ENCODE results near the gene CATSPERZ. TPM values are rescaled to one million over a fixed set of nuclear protein-coding genes. Genes with fewer than 3 reads are reported as not detected.

Gene CATSPERZ
- total and polyA plus RNA-seq, 9 donors: not detected

DNA sequence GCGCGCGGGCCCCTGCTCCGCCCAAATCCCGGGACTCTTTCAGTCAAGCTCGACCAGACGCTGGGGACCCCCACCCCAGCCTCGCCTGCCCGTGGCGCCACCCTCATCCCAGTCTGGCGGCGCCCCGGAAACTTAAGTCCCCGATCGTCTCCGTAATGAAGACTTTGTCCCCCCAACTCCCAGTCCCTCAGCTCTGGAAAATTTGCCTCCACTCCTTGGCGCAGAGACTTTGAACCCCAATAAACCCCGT is 48.5 kb upstream of the CATSPERZ start:
- Histone ChIP-seq H3K9me3 (no peaks in the 10 kb centered on the region), H3K27me3 (no peaks in the 10 kb centered on the region), H3K27ac (peak overlapping the region; percentile 28 to 32), H3K4me3 (peak overlapping the region; percentile 64), H3K4me1 (ENCODE audit: insufficient read depth) (peaks cover 10% of the 10 kb centered on the region), H3K36me3 (no peaks in the 10 kb centered on the region)
- 0 to 1% (median 0%) methylated on average over 13 to 18 of the region's 18 CpGs for WGBS, 3 donors
- no peak for DNase-seq
- intact Hi-C loops (cut with DNase I): loop anchor here in 1 of 4 donors (5.0 kb wide), 1 partner anchor 49 kb away; no protein-coding TSS in a partner anchor
- TF ChIP-seq POLR2A (IDR thresholded peaks at IDR 0.05) (no peak), EP300 (IDR thresholded peaks at IDR 0.05) (no peak)
- TF ChIP-seq, protein P1, sequence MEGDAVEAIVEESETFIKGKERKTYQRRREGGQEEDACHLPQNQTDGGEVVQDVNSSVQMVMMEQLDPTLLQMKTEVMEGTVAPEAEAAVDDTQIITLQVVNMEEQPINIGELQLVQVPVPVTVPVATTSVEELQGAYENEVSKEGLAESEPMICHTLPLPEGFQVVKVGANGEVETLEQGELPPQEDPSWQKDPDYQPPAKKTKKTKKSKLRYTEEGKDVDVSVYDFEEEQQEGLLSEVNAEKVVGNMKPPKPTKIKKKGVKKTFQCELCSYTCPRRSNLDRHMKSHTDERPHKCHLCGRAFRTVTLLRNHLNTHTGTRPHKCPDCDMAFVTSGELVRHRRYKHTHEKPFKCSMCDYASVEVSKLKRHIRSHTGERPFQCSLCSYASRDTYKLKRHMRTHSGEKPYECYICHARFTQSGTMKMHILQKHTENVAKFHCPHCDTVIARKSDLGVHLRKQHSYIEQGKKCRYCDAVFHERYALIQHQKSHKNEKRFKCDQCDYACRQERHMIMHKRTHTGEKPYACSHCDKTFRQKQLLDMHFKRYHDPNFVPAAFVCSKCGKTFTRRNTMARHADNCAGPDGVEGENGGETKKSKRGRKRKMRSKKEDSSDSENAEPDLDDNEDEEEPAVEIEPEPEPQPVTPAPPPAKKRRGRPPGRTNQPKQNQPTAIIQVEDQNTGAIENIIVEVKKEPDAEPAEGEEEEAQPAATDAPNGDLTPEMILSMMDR (IDR thresholded peaks at IDR 0.05): no peak

DNA sequence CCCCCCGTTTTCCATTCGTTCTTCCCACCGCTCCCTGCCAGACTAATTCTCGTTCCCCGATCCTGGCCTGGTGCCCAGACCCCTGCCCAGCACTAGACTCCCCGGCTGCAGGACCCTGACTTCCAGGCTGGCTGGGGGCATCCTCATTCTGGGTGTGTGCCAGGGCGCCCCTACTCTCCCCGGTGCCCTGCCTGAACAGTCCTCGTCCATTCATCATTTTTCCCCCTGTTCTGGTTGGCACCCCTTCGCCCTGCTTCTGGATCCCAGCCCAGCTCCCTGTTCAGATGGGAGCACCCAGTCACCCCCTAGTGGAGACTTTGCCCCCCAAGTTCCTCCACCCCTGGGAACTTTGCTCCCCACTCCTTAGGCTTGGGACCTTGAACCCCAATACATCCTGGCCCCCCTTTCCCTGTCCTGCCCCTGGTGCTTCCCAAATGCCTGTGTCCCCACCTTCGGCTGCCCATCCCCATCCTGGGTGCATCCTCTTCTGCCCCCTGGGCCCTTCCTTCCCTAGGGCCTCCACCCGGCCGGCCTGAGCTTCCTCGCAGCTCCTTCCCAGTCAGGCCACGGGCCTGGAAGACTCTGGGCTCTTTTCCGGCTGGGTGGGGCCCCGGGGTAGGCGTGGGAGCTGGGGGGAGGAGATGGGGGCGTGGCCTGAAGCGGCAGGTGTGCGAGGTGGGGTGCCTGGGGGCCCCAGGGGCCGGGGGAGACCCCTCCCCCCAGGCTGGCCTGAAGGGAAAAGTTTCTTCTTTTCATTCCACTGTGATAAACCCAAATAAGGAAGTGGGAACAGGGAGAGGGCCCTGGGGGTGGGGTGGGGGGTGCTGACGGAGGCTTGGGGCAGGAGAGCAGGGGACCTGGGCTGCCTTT is 47.9 kb upstream of the CATSPERZ start:
- WGBS, 3 donors: 3 to 5% (median 4%) methylated on average over 23 of the region's 23 CpGs
- peak overlapping the region; percentile 64 for H3K4me3 ChIP-seq
- H3K4me1 ChIP-seq (ENCODE audit: insufficient read depth): peaks cover 10% of the 10 kb centered on the region
- no peaks in the 10 kb centered on the region for H3K27me3 ChIP-seq
- no peaks in the 10 kb centered on the region for H3K9me3 ChIP-seq
- no peak for TF ChIP-seq POLR2A (IDR thresholded peaks at IDR 0.05)
- TF ChIP-seq, protein P1 (IDR thresholded peaks at IDR 0.05): peak in 1 of 3 donors; percentile 20
- DNase-seq: peak in 4 of 5 donors; percentile 56 to 77 (median 74)
- peak overlapping the region in 1 of 2 donors; percentile 28 for H3K27ac ChIP-seq
- no peaks in the 10 kb centered on the region for H3K36me3 ChIP-seq
- intact Hi-C loops (cut with DNase I): loop anchor here in 1 of 4 donors (5.0 kb wide), 1 partner anchor 50 kb away; no protein-coding TSS in a partner anchor

DNA sequence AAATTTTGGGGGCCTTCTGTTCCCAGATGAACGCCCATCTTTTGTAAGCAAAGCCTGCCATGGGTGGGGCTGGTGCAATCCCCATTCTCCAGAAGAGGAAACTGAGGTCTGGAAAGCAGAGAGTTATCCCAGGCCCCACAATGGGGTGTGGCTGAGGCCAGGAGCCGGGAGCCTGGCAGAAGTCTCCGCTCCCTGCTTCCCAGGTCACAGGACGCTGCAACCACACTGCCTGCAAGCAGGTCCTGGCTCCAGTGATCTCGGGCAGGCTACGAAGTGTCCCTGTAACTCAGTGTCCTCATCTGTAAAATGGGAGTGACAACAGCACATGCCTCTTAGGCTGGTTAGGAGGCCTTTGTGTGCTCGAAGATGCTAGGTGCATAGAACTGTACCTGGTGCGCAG is 47.1 kb upstream of the CATSPERZ start:
- DNase-seq: no peak
- intact Hi-C loops (cut with DNase I): loop anchor here in 1 of 4 donors (5.0 kb wide), 1 partner anchor 51 kb away; no protein-coding TSS in a partner anchor

DNA sequence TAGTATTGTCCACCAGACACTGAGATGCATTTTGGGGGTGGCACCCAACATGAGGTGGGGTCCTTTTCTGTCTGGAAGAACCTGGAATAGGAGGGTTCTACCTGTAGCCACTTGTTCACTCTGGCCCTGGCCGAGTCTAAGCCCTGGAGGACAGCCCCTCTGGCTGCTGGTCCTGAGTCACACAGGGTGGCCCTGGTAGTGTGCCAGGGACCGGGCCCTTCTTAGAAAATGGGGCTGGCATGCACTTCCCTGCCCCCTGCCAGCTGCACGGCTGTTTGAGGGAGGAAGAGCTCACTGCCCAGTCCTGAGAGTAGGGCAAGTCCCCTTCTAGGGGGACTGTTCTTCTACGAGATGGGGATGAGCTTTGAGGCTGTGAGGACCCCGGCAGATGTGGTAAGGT is 46.7 kb upstream of the CATSPERZ start:
- no peak overlapping the region for H3K4me3 ChIP-seq
- intact Hi-C loops (cut with DNase I): loop anchor here in 1 of 4 donors (5.0 kb wide), 1 partner anchor 51 kb away; no protein-coding TSS in a partner anchor
- peaks cover 10% of the 10 kb centered on the region for H3K4me1 ChIP-seq (ENCODE audit: insufficient read depth)
- no peaks in the 10 kb centered on the region for H3K36me3 ChIP-seq
- no peaks in the 10 kb centered on the region for H3K27me3 ChIP-seq
- no peak for TF ChIP-seq POLR2A (IDR thresholded peaks at IDR 0.05)
- TF ChIP-seq EP300 (IDR thresholded peaks at IDR 0.05): no peak
- TF ChIP-seq, protein P1 (IDR thresholded peaks at IDR 0.05): no peak
- H3K27ac ChIP-seq: no peak overlapping the region
- no peaks in the 10 kb centered on the region for H3K9me3 ChIP-seq
- 57 to 73% (median 63%) methylated on average over 5 of the region's 5 CpGs for WGBS, 3 donors
- no peak for DNase-seq

More for the DNA sequence above, 47.1 kb upstream of the CATSPERZ start:
- TF ChIP-seq EP300 (IDR thresholded peaks at IDR 0.05): no peak
- TF ChIP-seq, protein P1 (IDR thresholded peaks at IDR 0.05): no peak
- no peak for TF ChIP-seq POLR2A (IDR thresholded peaks at IDR 0.05)
- WGBS, 3 donors: 78 to 80% (median 79%) methylated on average over 8 of the region's 8 CpGs
- Histone ChIP-seq H3K36me3 (no peaks in the 10 kb centered on the region), H3K27ac (peak overlapping the region in 1 of 2 donors; percentile 28), H3K27me3 (no peaks in the 10 kb centered on the region), H3K4me3 (no peak overlapping the region), H3K4me1 (ENCODE audit: insufficient read depth) (peaks cover 10% of the 10 kb centered on the region), H3K9me3 (no peaks in the 10 kb centered on the region)

All from ovary (tissue), 9 donors.